Left lobe of liver (tissue), 2 donors: ENCODE measurements around the gene TMEM156. TPM values are rescaled to one million over a fixed set of nuclear protein-coding genes. Genes with fewer than 3 reads are reported as not detected.
"Not testable (repeated sequence)": the region's sequence is repeated elsewhere in the genome, so short reads cannot be mapped to it uniquely, and the experiment has no call there.

Experiments used
- ATAC-seq: fragments of 200-7000 bp; cut with Tn5 transposase; one replicate; pipeline ENCODE4 v1.9.1; 2020; ENCODE audit warnings: mild to moderate bottlenecking, moderate library complexity
- DNase-seq: peaks from one replicate; pipeline ENCODE4 v3.0.0-alpha.2; 2020; ENCODE audit warnings: low spot score
- total RNA-seq: library from RNA; stranded (reverse); gene quantifications from one replicate; pipeline ENCODE4 v1.2.1, GENCODE V29; 2021
- donor health status: DM: no; HTN: no; CAD: no; lungs with moderate emphysema.
- donor health status: DM: no; HTN: yes; CAD: no.

Gene TMEM156
- total RNA-seq, 1 donor from 2014 or later, result 0.55 TPM

DNA sequence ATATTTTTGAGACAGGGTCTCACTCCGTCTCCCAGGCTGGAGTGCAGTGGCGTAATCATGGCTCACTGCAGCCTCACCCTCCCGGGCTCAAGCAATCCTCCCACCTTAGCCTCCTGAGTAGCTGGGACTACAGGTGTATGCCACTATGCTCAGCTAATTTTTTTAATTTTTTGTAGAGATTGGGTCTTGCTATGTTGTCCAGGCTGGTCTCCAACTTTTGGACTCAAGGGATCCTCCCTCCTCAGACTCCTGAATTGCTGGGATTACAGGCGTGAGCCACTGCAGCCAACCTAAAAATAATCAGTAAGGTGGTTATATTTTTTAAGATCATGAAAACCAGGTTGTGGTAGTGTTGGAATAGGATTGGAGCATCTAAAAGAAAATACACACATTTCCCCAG is 38.1 kb downstream of the TMEM156 start:
- no peak for DNase-seq
- no peak for ATAC-seq

DNA sequence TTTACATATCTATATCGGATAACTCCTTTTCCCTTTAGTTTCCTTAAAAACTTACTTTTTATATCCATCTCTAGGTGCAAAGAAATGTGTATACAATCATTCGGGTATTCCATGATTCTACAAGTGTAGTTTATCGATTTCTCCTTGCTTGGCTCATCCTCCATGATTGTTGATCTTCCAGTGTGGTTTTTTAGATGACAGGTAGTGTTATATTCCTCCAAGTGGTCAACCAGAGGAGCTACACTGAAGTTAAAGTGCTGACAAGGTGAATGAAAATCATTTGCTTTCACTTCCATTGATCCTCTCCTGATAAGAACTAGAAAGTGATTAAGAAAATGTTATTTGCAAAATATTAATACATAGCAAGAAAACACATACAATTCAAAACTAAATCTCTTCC is 38.5 kb downstream of the TMEM156 start:
- ATAC-seq, result peak; percentile 82

DNA sequence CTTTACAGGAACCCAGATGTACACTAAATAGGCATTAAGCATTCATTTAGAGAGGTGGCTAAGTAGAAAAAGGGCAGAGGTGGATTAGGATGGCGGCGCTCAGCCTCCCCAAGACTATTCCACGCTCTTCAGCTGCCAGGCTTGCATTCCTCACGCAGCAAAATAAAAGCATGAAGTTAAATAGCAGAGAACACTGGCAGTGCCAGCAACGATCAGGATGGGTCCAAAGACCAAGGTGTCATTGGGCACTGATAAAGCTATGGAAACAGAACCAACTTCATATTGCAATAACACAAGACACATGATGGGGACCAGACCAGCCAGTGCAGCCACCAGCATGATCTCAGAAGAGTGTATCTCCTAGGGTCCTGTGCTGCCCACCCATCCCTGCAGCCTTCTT is 42.0 kb downstream of the TMEM156 start:
- DNase-seq (peak; percentile 79), ATAC-seq (peak; percentile 89)

More for the DNA sequence above, 38.5 kb downstream of the TMEM156 start:
- DNase-seq, result no peak

DNA sequence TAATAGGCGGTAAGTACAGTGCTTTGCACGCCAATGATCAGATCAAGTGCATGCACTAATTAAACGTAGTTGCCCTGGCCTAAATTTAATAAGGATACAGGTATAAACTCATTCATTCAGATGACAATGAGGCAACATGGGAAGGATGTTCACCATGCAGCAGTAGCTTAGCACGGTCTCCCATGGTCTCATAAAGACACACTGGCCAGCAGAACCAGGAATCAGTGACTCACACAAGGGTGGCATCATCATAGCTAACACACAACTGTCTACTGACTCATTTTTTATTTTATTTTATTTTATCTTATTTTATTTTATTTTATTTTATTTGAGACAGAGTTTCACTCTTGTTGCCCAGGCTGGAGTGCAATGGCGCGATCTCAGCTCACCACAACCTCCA is 42.7 kb downstream of the TMEM156 start:
- no peak for DNase-seq
- ATAC-seq, result no peak

DNA sequence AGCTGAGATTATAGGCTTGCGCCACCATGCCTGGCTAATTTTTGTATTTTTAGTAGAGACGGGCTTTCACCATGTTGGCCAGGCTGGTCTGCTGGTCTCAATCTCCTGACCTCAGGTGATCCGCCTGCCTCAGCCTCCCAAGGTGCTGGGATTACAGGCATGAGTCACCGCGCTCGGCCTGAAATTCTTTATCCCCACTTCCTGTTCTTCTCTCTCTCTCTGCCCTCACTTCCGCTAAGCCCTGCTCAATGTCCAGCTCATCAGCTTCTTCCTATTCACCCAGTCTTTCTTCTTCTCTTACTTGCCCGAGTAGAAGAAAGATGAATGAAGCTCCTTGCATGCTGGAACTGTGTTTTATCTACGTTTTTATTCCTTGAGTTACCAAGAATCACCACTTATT is 43.9 kb downstream of the TMEM156 start:
- not testable (repeated sequence) for DNase-seq, ATAC-seq

DNA sequence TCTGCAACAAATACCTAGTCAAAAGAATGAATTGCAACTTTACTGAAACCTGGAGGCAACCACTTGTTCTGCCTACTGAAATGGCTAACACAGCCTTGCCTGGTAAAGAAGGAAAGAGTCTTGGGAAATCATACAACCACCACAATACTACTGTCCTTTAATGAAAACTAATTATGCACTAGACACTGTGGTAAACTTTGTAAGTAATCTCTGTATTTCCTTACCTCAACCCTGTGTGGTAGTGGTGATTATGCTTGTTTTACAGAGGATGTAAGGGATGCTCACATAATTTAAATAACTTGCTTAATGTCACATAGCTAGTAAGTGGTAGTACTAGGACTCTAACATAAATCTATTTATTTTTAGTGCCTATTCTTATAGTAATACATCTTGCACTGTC is 44.7 kb downstream of the TMEM156 start:
- ATAC-seq (no peak), DNase-seq (no peak)

DNA sequence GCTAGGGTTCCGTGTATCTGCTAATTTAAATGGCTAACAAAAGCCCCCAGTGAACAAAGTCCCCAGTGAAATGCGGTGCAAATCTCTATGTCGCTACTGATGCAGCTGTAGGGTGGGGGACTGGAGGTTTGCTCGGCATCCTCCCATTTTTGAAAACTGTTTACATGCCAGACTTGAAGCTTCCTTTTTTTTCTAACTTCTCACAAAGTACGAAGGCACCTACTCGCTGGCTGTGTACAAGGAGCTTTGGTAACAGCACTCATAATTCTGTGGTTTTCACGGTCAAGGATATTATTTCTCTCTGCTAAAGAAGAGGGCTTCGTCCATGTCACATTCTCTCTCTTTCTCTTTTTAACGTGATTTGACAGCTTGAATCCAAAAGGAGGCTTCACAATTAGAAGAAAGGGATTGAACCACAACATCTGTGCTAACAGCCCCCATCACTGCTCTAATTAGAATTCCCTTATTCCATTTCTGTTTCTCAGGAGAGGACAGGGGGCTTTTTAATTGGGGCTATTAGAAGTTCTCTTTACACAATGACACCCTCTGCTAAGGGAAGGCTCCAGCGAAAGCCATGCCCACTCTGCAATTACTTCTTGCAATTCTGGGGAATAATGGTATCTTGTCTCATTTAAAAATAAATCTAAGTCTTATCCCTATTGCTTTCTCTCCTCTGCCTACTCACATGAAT is 46.7 kb downstream of the TMEM156 start:
- DNase-seq, result no peak
- ATAC-seq, result no peak

DNA sequence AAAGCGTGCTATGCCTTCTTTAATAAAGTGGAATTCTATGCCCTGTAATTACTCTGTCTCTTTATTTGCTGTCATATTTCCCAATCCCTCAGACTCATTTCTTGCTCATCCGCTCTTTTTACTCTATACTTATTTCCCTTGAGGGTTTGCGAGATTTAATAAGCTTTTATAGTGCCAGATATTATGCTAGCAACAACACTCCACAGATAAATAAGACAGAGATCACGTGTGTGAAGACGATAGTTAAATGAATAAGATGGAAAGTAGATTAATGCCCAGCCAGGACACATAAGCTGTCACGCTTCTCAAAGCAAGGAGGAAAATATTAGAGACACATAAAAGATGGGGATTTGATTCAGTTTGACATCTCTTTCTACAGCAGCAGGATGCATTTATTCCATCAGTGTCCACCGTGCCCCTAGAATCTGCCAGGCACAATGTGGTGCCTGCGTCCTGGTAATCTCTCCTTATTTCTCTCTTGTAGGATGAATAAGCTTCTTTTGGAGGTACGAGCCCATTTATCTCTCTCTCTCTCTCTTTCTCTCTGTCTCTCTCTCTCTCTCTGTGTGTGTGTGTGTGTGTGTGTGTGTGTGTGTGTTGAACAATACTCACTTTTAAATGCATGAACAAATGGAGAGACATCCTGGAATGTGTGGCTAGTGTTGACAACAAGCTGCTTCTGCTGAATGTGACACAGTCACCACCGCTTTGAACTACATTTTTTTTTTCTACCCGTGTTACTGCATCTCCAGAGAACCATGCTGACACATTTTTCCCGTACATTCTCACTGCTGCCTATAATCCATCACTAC is 48.2 kb downstream of the TMEM156 start:
- ATAC-seq (no peak), DNase-seq (no peak)

DNA sequence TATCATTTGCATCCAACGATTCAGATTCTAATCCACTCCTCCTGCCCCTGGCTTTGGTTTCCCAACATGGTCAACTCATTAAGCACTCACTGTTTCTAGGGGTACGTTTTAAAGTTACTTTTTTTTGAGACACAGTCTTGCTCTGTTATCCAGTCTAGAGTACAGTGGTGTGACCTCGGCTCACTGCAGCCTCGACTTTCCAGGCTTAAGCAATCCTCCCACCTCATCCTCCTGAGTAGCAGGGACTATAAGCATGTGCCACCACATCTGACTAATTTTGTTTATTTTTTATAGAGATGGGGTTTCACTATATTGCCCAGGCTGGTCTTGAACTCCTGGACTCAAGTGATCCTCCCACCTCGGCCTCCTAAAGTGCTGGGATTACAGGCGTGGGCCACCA is 48.9 kb downstream of the TMEM156 start:
- DNase-seq (no peak), ATAC-seq (no peak)

DNA sequence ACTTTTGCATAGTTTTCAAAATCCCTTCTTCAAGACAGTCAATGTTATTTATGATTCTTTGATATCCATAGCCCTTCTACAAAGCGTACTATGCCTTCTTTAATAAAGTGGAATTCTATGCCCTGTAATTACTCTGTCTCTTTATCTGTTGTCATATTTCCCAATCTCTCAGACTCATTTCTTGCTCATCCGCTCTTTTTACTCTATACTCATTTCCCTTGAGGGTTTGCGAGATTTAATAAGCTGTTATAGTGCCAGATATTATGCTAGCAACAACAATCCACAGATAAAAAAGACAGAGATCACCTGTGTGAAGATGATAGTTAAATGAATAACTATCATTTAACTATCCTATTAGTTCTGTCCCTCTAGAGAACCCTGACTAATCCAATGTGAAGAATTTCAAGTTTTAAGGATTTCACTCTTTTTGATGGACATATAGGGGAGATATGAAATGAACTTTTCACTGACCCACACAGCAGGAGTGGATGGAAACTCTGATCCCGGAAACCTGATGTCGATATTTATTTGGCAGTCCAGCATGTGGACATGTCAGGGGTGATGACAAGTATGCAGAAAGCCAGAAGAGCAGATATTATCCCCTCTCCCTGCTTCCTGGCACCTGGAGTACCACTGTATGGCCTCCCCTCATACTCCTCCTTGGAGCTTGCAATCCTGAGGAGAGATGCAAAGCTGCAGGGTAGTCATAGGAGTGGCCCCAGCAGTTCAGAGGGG is 49.7 kb downstream of the TMEM156 start:
- ATAC-seq, result no peak

DNA sequence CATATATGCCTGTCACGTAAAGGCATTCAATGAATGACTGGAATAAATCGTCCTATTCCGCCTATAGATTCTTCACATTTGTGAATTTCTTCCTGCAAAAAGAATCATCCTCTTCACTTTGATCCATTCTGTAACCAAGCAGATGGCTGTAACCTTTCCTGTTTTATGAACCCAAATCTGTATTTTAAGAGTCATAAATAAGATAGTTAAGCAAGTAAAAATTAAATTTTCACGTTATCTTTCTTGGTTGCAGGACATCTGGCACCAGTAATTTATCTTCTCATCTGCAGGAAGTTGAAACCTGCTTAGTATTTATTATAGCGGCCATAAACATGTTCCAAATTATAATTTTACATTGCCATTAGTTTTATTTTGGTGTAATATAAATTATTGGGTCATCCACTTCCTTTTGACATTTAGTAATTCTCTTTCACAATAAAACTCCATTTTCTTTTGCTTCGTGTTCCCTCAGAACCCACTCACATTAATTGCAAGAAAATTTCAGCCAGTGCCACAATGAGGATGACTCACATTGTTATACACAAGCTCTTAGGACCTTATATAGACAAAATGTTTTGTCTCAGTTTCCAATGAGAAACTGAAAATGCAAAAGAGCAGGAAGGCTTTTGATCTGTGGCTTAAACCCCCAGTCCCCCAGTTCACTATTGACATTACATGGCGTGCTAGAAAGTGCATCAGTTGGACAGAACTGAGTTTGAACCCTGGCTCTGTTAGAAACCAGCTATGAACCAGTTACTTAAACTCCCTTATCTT is 51.1 kb downstream of the TMEM156 start:
- DNase-seq (no peak), ATAC-seq (no peak)

More for the DNA sequence above, 49.7 kb downstream of the TMEM156 start:
- no peak for DNase-seq

DNA sequence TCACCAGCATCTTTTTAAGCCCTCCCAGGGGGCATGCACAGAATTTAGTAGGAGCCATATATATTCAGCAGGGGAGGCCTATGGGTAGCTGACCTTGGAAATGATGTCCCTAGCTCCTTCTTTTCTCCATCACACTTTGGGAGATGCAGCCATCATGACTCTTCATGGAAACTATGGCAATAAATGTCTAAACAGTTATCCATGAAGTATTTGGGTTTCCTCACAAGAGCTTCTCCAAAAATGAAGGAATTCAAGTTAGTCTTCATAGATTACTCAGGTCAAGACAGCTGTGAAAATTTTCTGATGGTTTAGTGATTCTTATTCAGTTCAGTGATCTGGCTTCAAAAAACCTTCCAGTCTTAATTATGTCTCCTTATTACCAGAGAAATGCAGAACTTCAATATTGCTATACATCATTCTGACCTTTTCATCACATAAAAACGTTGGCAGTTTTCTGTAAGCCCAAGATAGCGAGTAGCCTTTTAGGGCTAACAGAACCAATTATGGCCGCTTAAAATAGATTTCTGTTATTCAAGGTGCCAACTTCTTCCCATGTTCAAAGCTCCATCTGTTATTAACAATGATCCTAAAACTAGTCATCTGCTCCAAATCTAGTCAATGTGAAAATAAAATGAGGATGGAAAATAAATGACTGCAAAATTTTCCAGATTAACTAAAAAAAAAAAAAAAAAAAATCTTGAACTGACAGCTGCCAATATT is 52.5 kb downstream of the TMEM156 start:
- ATAC-seq (no peak), DNase-seq (no peak)

DNA sequence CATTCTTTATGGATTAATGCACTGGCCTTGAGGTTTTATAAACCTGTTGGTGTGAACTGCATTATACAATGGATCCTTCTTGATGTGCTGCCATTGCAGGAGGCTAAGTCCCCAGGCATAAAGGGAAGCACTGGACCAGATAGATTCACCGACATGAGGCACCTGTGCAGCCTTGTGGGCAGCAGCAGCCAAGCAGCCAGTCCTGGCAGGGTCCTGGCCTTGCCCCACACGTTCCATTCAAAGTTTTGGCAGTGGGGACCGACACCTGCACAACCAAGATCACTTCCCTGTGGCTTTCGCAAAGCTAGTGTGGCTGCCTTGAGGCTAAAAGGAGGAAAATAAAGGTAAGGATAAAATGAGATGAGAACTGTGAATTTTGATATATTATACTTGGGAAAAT is 53.1 kb downstream of the TMEM156 start:
- ATAC-seq (no peak), DNase-seq (no peak)

DNA sequence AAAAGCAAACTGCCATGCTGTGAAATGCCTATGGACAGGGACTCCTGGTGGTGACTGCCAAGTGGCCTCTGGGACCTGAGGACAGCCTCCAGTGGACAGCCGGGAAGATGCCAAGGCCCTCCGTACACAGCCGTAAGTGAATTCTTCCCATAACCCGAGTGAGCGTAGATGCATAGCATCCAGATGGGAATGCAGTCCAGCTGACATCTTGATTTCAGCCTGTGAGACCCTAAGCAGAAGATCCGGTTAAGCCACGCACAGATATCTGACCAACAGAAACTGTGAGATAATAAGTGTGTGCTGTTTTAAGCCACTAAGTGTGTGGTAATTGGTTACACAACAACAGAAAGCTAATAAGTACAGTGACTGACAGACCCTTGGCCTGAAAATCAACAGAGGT is 55.9 kb downstream of the TMEM156 start:
- ATAC-seq, result peak; percentile 97
- peak; percentile 76 for DNase-seq

DNA sequence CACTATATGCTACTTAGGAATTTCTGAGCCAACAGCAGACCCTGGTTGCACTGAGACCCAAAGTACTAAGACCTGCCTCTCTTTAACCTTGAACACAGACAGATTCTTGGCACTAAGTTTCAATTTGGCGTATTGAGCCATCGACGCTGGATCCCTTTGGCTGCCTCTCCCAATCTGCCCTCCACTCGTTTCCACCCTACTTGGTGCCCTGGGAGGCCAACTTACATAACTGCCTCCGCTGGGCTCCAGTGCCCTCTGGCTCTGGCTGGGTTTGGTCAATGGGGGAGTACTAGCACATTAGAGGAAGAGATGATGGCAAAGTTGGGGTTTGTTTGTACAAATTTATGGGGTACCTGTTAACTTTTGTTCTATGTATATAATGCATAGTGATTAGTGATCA is 63.5 kb downstream of the TMEM156 start:
- DNase-seq (no peak), ATAC-seq (peak; percentile 55)

DNA sequence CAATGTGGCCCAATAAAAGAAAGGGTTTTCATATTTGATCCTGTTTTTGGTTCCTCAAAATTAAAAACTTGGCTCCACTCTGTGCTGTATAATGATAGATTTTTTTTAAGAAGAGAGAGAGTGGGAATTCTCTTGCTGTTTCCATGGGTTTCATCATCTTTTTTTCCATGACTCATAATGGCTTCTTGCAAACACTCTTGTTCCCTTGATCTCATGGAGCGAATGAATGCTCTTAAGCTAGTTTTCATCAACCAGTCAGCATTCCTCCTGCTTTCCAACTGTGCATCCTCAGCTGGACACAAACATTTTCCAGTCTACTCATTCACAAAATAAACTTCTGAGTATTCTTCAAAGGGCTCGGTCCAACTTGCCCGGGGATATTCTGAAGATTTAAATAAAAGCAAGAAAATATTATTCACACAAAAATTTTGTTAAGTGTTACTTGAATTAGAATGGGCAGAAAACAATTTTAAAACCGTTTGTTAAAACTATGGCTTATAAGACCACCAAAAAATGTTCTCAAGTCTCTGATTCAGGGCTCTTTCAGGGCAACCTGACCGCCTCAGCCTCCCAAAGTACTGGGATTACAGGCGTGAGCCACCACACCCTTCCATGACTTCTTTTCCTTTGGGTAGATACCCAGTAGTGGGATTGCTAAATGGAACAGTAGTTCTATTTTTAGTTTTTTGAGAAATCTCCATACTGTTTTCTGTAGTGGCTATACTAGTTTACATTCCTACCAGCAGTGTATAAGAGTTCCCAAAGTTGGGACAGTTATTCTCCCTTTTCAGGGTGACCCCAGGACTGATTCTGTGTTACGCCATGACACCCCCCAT is 64.7 kb downstream of the TMEM156 start:
- ATAC-seq, result no peak
- DNase-seq, result no peak

DNA sequence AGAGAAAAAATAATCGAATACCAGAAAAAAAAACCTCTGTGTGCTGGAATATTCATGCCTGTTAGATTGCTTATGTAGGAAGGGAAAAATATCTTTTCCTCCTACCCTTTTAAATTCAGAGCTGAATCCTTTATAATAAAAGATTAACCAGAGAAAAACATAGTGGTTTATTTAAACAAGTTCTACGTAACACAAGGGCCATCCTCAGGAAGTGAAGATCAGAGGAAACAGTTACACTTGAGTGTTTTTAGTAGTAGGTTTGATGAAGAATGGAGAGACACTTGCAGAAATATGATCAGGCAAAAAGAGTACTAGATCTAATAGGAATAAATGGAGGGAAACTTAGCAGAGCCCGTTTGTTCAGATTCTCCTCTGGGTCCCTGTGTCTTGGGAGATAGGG is 66.3 kb downstream of the TMEM156 start:
- peak; percentile 50 for ATAC-seq
- DNase-seq, result no peak

DNA sequence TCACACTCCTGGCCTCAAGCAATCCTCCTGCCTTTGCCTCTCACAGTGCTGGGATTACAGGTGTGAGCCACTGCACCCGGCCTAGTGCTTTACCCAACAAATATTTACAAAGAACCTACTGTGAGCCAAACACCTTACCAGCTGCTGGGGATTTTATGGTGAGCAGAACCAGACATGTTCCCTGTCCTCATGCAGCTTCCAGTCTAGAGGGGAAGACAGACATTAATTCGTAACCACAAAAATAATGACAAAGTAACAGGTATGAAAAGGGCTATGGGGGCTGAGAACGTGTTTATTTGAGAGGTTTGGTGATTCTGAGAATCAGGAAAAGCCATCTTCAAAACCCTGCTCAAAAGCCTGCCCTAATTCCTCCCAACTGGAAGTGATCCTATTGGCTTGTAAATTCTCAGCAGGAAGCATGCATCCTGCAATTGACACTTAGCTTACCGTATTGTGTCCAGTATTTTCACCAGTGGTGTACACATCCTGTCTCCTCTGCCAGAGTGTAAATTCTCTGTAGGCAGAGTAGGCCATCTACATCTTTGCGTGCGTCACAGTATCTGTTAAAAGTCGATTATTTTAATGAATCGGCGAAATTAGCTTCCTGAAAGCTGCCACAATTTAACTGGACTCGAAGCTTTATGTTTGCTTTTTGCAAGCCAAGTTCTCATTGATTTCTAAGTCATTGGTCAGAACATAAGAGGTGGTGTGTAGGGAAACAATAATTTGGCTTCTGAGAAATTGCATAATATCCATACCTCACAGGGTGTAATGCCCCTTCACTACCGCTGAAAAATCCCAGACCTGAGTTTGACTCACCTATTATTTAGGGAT is 67.0 kb downstream of the TMEM156 start:
- peak; percentile 77 for ATAC-seq

More for the DNA sequence above, 67.0 kb downstream of the TMEM156 start:
- no peak for DNase-seq
